MCF 10A (cell line): ENCODE measurements around the gene SLC30A2. TPM values are rescaled to one million over a fixed set of nuclear protein-coding genes. Genes with fewer than 3 reads are reported as not detected.

Source experiments
- BruUV-seq: library from RNA; stranded (reverse); fragments of 400-500 nt; replicated peaks from 2 replicates; lab custom pipeline; 2021; lab: Mats Ljungman, UMichigan
- CTCF ChIA-PET: fragments of 300-600 bp; sonication (Branson Sonifier 250); formaldehyde crosslinking; extraction: SDS; loops from one replicate; lab custom pipeline; 2021; ENCODE audit warnings: antibody characterized with exemption, inconsistent platforms; lab: Yijun Ruan, JAX
- POLR2A ChIA-PET: fragments of 300-600, 350-650 bp; sonication (Branson Sonifier 250); formaldehyde crosslinking; extraction: SDS; loops from one replicate; lab custom pipeline; 2020; ENCODE audit warnings: antibody characterized with exemption, inconsistent platforms; lab: Yijun Ruan, JAX
- DNase-seq: peaks from one replicate; pipeline ENCODE4 v3.0.0-alpha.2; 2018; ENCODE audit not compliant: unreplicated experiment
- H3K27ac Mint-ChIP-seq: one replicate; pipeline ENCODE4 v1.8.0; 2022; ENCODE audit warnings: mild to moderate bottlenecking, low read depth, mixed read lengths; ENCODE audit not compliant: unreplicated experiment
- H3K27me3 Mint-ChIP-seq: one replicate; pipeline ENCODE4 v1.8.0; 2022; ENCODE audit warnings: mixed read lengths; ENCODE audit not compliant: insufficient read depth, unreplicated experiment
- H3K36me3 Mint-ChIP-seq: one replicate; pipeline ENCODE4 v1.8.0; 2022; ENCODE audit warnings: mild to moderate bottlenecking, moderate library complexity, mixed read lengths; ENCODE audit not compliant: insufficient read depth, unreplicated experiment
- H3K4me1 Mint-ChIP-seq: one replicate; pipeline ENCODE4 v1.8.0; 2022; ENCODE audit warnings: mixed read lengths; ENCODE audit not compliant: insufficient read depth, unreplicated experiment
- H3K4me3 Mint-ChIP-seq: one replicate; pipeline ENCODE4 v1.8.0; 2022; ENCODE audit warnings: mild to moderate bottlenecking, moderate library complexity, mixed read lengths; ENCODE audit not compliant: unreplicated experiment
- H3K9me3 Mint-ChIP-seq: one replicate; pipeline ENCODE4 v1.8.0; 2022; ENCODE audit warnings: mixed read lengths; ENCODE audit not compliant: unreplicated experiment
- intact Hi-C: fragments of 100-400 bp; cut with micrococcal nuclease; formaldehyde crosslinking; loops from 2 replicates; pipeline ENCODE4 v1.14.1; 2022
- total RNA-seq: library from RNA; stranded (reverse); gene quantifications from 2 replicates; pipeline ENCODE4 v1.2.3, GENCODE V29; 2022
- TF ChIP-seq, protein P1 (sequence below): fragments of 200-600 bp; IDR thresholded peaks from one replicate; pipeline ENCODE4 v1.8.0; 2022; ENCODE audit warnings: antibody characterized with exemption, mild to moderate bottlenecking; ENCODE audit not compliant: unreplicated experiment

Gene SLC30A2
- total RNA-seq, 1 experiment from 2014 or later, result not detected

DNA sequence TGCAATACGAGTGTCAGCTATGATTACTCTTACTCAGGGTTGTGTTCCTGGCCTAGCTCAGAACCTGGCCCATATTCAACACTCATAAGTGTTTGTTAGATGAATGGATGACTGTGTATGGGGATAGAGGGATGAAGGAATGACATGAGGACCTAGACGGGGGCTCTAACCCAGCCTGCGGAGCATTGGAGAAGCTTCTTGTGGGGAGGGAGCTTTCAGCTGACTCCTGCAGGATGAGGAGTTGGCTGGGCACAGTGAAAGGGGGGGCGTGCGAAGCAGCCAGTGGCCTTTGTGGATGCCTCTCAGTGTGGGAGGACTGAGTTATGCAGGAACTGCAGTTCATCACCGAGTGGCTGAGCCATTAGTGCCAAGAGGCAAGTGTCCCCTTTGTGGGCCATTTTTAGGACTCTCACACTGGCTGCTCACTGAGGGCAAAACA, 25.6 kb downstream of the SLC30A2 start:
- intact Hi-C loops, result no loop called here
- Mint-ChIP-seq H3K36me3 (no peaks in the 10 kb centered on the region), H3K27ac (no peak overlapping the region), H3K27me3 (no peaks in the 10 kb centered on the region), H3K4me3 (no peak overlapping the region), H3K9me3 (no peaks in the 10 kb centered on the region), H3K4me1 (no peaks in the 10 kb centered on the region)
- BruUV-seq, result no TSS peak
- POLR2A ChIA-PET, result interaction anchor here (1.0 kb wide), 1 partner anchor 106 kb away, joined by 3 read pairs; no protein-coding TSS in a partner anchor
- DNase-seq, result no peak
- CTCF ChIA-PET, result interaction anchor here (0.6 to 1.1 kb wide), 3 partner anchors 16 to 150 kb away, joined by 3 to 4 read pairs (median 4); partner anchors contain the start of gene ZNF593
- TF ChIP-seq, protein P1, sequence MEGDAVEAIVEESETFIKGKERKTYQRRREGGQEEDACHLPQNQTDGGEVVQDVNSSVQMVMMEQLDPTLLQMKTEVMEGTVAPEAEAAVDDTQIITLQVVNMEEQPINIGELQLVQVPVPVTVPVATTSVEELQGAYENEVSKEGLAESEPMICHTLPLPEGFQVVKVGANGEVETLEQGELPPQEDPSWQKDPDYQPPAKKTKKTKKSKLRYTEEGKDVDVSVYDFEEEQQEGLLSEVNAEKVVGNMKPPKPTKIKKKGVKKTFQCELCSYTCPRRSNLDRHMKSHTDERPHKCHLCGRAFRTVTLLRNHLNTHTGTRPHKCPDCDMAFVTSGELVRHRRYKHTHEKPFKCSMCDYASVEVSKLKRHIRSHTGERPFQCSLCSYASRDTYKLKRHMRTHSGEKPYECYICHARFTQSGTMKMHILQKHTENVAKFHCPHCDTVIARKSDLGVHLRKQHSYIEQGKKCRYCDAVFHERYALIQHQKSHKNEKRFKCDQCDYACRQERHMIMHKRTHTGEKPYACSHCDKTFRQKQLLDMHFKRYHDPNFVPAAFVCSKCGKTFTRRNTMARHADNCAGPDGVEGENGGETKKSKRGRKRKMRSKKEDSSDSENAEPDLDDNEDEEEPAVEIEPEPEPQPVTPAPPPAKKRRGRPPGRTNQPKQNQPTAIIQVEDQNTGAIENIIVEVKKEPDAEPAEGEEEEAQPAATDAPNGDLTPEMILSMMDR, result no peak

- BruUV-seq, result no TSS peak
- Mint-ChIP-seq H3K4me3 (no peak overlapping the region), H3K27ac (no peak overlapping the region), H3K27me3 (no peaks in the 10 kb centered on the region), H3K9me3 (no peaks in the 10 kb centered on the region), H3K36me3 (no peaks in the 10 kb centered on the region), H3K4me1 (no peaks in the 10 kb centered on the region)
- CTCF ChIA-PET, result interaction anchor here (0.6 to 1.1 kb wide), 3 partner anchors 16 to 150 kb away, joined by 3 to 4 read pairs (median 4); partner anchors contain the start of gene ZNF593
- POLR2A ChIA-PET, result interaction anchor here (0.9 to 1.0 kb wide), 2 partner anchors 15 to 107 kb away, joined by 3 read pairs; no protein-coding TSS in a partner anchor
- intact Hi-C loops, result no loop called here
- TF ChIP-seq, protein P1, result no peak
- no peak for DNase-seq
Observed at GRCh38 chr1:26019641-26020315, 26.1 kb downstream of the SLC30A2 start.

- intact Hi-C loops, result no loop called here
- BruUV-seq, result no TSS peak
- H3K9me3 Mint-ChIP-seq, result no peaks in the 10 kb centered on the region
- DNase-seq, result no peak
- H3K27me3 Mint-ChIP-seq, result no peaks in the 10 kb centered on the region
- ChIA-PET POLR2A (no interaction called here), CTCF (interaction anchor here (0.6 to 0.7 kb wide), 2 partner anchors 258 to 786 kb away, joined by 3 to 5 read pairs; no protein-coding TSS in a partner anchor)
- no peak overlapping the region for H3K27ac Mint-ChIP-seq
- no peaks in the 10 kb centered on the region for H3K36me3 Mint-ChIP-seq
- H3K4me3 Mint-ChIP-seq, result no peak overlapping the region
- no peaks in the 10 kb centered on the region for H3K4me1 Mint-ChIP-seq
- TF ChIP-seq, protein P1, result no peak
Observed at GRCh38 chr1:26017606-26018005, 28.3 kb downstream of the SLC30A2 start.

GRCh38 chr1:26016953-26017545, 28.9 kb downstream of the SLC30A2 start:
- intact Hi-C loops, result no loop called here

More at GRCh38 chr1:26016953-26017545, 28.9 kb downstream of the SLC30A2 start:
- H3K9me3 Mint-ChIP-seq, result no peaks in the 10 kb centered on the region
- BruUV-seq, result no TSS peak
- CTCF ChIA-PET, result interaction anchor here (0.7 kb wide), 1 partner anchor 66 kb away, joined by 3 read pairs; no protein-coding TSS in a partner anchor
- H3K27ac Mint-ChIP-seq, result no peak overlapping the region
- POLR2A ChIA-PET, result no interaction called here
- H3K36me3 Mint-ChIP-seq, result no peaks in the 10 kb centered on the region
- no peak for DNase-seq
- no peak overlapping the region for H3K4me3 Mint-ChIP-seq
- H3K4me1 Mint-ChIP-seq, result no peaks in the 10 kb centered on the region
- TF ChIP-seq, protein P1, result no peak
- H3K27me3 Mint-ChIP-seq, result no peaks in the 10 kb centered on the region
